Activated CD4-positive, alpha-beta T cell treated with anti-CD3 and anti-CD28 coated beads, Interleukin-10, Interleukin-2, amounts not matched to agents 100 ng/mL and 50 ng/mL, durations not matched to agents 16 hours and 8 hours (primary cell): Measurements from ENCODE around the gene RAB6B.
A peak's percentile ranks its signal among the peaks of the same experiment; 100 is the strongest.

Experiments
- DNase-seq: peaks from one replicate; pipeline ENCODE4 v3.0.0-alpha.2; 2020

RAB6B gene

DNA sequence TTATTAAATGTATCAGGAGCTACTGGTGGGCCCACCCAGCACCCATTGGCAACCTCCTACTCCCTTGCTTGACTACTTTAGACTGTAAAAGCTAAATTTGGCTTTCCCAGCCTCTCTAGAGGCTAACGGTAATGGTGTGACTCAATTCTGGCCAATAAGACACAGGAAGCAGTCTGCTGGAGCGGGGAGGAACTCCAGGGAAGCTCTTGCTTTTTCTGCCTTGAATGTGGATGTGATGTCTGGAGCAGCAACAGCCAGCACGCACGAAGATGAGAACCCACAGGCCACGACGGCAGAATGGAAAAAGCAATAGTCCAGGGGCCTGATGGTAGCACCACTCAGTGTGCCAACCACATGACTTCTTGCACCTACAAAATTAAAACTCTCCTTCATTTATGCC, 39.9 kb downstream of the RAB6B start:
- no peak for DNase-seq

DNA sequence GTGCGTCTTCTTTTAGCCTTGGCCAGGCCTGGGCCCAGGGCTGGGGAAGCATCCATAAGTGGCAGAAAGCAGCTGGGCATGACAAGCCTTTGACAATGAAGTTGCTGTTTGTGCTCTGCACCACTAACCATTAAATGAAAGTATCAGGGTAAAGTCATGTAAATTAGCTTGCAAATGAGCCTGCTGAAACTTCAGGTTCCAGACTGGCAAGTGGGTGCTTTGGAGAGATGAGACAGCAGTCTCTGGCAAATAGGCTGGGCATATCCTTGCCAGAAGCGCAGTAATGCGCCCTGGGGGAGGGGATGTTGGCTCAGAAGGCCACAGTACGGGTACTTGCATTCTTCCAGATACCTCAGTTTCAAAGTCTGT, 40.7 kb downstream of the RAB6B start:
- no peak for DNase-seq

GRCh38 chr3:133854264-133855001, 41.2 kb downstream of the RAB6B start:
- DNase-seq: no peak

DNA sequence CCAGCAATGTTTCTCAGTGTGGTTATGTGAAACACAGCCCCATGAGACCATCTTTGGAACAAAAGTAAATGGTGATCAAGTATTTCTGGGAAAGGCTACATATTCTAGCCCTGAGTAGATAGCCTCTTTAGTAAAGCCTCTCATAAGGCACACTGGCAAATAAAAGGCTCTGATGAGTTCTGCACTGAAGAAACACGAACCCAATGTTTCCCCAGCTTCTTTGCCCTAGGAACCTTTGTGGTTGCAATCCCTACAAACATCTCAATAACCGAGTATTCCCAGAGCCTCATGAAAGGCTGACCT, 41.8 kb downstream of the RAB6B start:
- DNase-seq: no peak

- no peak for DNase-seq
These were observed 42.4 kb downstream of the RAB6B start for GRCh38 chr3:133853063-133853924.

- no peak for DNase-seq
These were observed 43.8 kb downstream of the RAB6B start for GRCh38 chr3:133851931-133852330.

GRCh38 chr3:133851266-133851906, 44.3 kb downstream of the RAB6B start:
- peak; percentile 63 for DNase-seq

- no peak for DNase-seq
These were observed 45.6 kb downstream of the RAB6B start for GRCh38 chr3:133850034-133850433.

- peak; percentile 30 for DNase-seq
These were observed 46.3 kb downstream of the RAB6B start for GRCh38 chr3:133849346-133849745.

DNA sequence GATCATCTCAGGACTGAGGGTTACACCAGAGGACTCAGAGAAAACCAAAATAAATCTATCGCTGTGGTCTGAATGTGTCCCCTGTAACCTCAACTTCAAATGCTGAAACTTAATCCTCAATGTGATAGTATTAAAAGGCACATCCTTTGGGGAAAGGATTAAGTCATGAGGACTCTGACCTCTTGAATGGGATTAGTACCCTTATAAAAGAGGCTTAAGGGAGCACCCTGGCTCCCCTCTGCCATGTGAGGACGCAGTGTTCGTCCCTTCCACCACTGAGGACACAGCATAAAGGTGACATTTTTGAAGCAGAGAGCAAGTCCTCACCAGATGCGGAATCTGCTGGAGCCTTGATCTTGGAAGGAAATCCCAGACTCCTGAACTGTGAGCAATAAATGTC, 50.6 kb downstream of the RAB6B start:
- DNase-seq: no peak

DNA sequence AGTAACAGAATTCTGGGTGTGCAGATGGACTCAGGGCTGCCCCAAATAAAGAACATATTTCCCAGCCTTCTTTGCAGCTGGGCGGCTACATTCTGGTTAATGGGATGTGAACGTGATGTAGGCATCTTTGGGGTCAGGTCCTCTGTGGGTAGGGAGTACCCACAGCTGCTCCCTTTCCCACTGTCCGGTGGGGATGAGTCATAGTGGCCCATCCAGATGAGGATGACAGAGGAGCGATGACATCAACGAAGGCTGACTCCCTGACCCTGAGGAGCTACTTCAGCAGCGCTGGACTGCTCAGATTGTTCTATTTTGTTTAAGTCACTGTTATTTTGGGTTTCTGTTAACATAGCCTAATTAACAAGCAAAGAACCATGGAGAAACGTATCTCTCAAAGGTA, 52.0 kb downstream of the RAB6B start:
- DNase-seq: no peak

- DNase-seq: no peak
These were observed 53.5 kb downstream of the RAB6B start for GRCh38 chr3:133842158-133842557.

- DNase-seq: no peak
These were observed 54.5 kb downstream of the RAB6B start for GRCh38 chr3:133841196-133841595.

GRCh38 chr3:133840767-133841166, 54.9 kb downstream of the RAB6B start:
- no peak for DNase-seq

DNA sequence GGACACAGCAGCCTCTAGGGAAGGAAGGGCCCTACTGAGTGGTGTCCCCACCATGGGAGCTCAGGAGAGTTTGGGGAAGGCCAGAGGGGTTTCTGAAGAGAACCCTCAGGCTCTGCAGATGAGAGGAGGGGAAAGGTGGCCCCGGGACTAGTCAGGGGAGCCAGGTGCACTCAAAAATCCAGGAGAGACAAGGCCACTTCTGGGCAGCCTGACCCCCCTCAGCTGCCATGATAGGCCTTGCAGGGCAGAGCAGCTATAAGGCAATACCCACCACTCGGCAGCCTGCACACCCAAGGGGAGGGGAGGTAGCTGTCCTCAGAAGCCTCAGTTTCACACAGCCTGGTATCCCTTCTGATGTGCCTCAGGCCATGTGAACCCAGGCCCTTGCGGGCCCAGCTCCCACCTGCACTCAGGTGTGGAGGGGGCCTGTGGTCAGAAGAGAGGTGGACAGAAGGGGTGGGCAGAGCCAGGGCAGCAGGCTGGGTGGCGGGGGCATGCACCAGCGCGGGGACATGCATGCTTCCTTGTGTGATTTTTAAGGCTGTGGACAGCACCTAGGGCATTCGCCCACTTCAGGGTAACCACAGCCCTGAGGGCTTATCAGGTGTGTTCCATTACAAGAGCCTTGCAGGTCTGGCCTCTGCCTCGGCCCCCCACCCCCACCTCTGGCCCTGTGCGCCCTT, 55.5 kb downstream of the RAB6B start:
- DNase-seq: no peak

DNA sequence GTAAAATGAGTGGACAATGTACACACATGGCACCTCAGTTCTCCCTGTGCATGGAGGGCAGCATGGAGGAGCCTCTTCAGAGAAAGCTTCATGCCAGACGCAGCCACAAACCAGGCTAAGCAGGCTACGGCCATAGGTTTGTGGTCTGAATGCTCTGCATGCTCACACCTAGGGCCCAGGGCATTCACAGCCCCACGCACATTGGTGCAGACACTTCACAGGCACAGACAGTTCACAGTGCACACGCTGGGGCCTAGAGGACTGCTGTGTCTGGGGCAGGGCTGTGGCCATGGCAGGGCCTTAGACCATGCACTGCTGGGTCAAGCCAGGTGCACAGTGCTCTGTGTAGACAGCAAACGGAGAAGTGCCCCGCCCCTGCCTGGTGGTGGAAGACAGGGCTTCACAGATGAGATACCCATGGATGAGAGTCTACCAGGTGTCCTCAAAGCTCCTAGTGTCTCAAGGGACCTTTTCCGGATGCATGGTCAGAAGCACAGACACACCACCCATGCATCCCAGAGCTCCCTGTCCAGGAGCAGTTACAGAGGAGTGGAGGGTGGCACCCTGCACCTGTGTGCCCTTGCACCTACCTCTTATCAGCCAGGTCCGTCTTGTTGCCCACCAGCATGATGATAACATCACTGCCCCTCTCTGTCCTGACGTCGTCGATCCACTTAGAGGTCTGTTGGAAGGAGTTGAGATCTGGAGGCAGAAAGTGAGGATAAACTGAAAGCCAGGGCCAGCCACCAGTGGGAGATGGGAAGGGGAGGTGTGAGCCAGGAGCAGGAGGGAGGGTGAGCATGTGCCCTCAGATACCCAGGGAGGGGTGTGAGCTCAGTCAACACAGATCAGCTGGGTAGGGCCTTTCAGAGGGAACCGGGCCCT, 56.5 kb downstream of the RAB6B start:
- DNase-seq: no peak

DNA sequence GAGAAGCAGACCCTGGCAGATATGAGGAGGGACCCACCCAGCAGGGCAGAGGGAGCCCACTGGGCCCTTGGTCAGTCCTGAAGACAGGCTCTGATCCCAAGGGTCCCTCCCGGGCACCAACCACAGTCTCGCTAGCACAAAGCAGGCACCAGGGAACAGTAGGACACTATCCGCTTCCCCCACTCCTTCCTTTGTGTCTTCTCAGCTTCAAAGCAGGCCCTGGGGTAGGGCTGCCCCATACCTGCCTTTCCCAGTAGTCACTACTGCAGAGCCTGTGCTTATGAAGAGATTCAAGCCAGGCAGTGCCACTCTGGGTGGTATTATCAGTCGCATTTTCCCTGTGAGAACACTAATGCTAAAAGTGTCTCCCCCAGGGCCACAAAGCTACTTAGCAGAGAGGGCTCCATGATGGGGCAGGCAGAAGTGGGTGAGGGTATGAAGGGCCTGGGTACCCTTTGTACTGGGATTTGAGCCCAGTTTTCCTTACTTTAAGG, 57.3 kb downstream of the RAB6B start:
- DNase-seq: no peak

DNA sequence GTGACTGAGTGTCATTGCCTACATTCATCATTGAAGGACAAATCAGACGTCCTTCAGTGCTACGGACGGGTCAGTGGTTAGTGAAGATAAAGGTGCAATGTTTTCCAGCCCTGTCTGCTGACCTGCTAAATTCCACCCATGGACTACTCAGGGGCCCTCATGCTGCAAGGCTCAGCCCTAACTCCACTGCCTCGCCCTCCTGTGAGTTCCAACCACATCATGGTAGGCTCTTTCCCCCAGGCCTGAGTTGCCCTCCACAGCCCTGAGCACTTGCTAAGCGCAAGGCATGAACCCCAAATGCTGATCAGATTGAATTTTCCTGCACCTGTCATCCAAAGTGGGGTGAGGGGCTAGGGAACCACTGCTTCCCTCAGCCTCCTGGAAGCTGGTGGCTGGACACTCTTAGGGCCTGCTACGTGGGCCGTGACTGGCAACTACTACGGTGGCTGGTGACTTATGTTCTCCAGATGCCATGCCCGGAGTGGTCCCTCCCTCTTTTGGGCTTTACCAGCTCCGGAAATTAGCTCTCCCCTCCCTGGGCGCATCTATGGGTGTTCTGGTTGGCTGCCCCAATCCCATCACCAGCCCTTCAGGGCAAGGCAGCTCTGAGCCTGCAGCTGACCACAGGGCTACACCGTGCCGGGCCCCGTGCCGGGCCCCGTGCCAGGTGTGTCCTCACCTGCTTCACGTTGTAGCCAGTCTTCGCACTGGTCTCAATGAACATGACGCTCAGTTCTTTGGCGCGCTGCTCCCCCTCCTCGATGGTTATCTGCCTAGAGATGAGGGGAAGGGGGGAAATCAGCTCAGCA, 58.0 kb downstream of the RAB6B start:
- DNase-seq: no peak

GRCh38 chr3:133836497-133837158, 59.1 kb downstream of the RAB6B start:
- no peak for DNase-seq

DNA sequence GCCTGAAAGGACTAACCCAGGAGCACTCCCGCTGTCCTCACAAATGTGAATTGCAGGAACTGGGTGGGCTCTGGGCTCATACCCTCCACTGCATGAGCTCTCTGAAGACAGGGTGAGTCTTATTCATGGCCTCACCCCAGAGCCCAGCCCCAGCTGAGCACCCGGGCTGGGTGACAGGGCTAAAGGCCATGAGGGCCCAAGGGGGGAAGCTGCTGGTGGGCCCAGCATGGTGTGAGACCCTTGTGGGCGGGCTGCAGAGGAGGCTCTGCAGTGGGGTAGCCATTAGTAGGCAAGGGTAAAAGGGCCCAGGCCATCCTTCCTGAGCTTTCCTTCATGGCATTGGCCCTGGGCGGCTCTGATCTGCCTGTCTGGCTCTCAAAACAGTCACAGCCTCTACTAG, 59.7 kb downstream of the RAB6B start:
- DNase-seq: no peak

GRCh38 chr3:133835418-133835743, 60.3 kb downstream of the RAB6B start:
- no peak for DNase-seq
